GM19438 (cell line): ENCODE results near the gene ZNF217.
"Not testable (repeated sequence)": the region's sequence is repeated elsewhere in the genome, so short reads cannot be mapped to it uniquely, and the experiment has no call there.

Experiments used
- ATAC-seq: cut with Tn5 transposase; IDR thresholded peaks from one replicate; pipeline ENCODE4 v1.9.1; 2021; ENCODE audit warnings: low read depth; ENCODE audit not compliant: unreplicated experiment

ZNF217 gene

DNA sequence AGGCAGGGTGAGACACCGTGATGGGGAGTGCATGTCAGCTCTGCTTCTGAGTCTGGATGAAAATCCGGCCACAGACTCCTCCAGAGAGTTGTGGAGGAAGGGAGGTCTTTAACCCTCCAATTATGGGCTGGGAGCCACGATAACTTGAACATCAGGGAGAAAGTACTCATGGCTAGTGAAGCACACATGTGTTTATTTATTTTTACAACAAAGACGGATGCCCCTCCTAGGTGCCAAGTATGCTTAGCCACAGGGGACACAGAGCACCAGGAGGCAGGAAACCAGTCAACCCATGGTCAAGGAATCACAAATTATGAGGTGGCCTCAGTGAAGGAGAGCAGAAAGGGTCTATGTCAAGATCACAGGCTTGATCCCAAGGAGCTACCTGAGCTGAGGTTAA lies 54.1 kb downstream of the ZNF217 start:
- ATAC-seq, result no peak

DNA sequence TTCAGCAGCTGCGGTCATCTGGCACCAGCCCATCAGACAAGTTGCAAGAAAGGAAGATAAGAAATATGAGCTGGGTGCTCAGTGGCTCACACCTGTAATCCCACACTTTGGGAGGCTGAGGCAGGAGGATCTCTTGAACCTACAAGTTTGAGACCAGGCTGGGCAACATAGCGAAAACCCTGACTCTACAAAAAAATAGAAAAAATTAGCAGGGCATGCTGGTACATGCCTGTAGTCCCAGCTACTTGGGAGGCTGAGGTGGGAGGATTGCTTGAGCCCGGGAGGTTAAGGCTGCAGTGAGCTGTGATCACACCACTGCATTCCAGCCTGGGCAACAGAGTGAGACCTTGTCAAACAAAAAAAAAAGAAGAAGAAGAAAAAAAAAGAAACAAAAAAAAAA lies 57.3 kb downstream of the ZNF217 start:
- ATAC-seq, result not testable (repeated sequence)

DNA sequence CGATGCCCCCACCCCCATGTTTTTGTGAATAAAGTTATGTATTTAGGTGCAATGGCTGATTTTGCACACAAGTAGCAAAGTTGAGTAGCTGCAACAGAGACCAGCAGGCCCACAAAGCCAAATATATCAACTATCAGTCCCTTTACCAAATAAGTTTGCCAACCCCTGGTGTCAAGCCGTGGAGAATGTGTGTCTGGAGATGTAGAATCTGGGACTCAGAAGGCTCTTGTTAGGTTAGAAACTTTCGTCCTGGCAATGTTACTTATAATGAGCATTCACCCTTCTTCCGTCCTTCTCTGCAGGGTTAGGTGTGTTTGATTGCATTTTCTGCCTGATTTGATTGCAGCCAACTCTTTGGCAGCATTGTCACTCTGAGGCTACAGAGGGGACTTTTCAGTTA lies 57.8 kb downstream of the ZNF217 start:
- no peak for ATAC-seq

DNA sequence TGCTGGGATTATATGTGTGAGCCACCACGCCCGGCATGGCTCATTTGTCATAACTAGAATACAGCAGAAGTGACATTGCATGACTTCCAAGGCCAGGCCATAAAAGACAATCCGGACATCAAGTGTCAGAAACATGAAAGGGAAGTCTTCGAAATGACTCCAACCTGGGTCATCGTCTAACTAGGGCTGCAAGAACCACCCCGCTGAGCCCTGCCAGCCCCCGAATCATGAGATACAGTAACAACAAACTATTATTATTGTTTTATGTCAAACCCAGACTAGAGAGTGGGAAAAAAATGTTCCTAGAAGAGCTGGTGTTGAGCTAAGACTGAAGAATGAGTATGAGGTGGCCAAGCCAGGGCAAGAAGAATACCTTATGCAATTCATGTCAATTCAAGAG lies 59.6 kb downstream of the ZNF217 start:
- ATAC-seq, result no peak

DNA sequence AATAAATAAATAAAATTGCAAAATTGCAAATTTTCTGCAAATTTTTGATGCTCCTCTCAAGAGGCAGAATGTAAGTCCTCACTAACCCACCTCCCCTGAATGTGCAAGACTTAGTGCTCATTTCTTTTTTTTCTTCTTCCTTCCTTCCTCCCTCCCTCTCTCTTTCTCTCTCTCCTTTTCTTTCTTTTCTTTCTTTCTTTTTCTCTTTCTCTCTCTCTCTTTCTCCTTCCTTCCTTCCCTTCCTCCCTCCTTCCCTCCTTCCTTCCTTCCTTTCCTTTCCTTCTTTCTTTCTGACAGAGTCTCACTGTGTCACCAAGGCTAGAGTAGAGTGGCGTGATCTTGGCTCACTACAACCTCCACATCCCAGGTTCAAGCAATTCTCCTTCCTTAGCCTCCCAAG lies 60.1 kb downstream of the ZNF217 start:
- no peak for ATAC-seq

DNA sequence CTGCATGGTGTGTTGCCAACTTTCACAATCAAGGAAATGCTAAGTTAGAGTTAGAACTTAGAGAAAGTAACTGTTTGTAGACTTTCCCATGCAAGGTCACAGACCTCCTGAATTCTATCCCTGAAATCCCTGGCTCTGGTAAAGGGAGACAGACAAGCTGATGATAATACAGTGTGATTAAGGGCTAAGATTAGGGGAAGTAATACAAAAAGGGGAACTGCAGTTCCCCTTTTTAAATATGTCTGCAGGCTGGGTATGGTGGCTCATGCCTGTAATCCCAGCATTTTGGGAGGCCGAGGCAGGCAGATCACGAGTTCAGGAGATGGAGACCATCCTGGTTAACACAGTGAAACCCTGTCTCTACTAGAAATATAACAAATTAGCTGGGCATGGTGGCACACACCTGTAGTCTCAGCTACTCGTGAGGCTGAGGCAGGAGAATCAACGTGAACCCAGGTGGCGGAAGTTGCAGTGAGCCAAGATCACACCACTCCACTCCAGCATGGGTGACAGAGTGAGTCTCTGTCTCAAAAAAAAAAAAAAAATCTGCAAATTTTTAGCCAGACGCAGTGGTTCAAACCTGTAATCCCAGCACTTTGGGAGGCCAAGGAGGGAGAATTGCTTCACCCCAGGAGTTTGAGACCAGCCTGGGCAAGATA lies 60.9 kb downstream of the ZNF217 start:
- not testable (repeated sequence) for ATAC-seq

DNA sequence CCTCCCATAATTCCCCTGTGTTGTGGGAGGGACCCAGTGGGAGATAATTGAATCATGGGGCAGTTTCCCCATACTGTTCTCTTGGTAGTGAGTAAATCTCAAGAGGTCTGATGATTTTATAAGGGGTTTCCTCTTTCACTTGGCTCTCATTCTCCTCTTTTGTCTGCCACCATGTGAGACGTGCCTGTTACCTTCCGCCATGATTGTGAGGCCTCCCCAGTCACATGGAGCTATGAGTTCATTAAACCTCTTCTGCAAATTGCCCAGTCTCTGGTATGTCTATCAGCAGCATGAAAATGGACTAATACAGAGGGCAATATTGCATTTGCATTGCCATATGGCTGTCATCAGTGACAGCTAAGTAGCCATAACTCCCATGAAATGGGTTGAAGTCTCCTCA lies 63.2 kb downstream of the ZNF217 start:
- no peak for ATAC-seq

DNA sequence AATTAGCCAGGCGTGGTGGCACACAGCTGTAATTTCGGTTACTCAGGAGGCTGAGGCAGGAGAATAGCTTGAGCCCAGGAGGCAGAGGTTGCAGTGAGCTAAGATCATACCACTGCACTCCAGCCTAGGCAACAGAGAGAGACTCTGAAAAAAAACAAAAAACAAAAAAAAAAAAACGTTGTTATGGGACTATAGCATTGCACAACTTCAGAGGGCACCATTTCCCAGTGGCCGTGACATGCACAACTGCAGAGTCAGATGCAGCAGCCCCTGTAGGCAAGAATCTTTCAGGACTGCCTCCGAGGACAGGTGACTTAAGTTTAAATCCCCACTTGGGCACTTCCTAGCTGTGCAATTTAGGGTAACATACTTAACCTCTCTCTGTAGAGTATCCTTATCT lies 64.0 kb downstream of the ZNF217 start:
- ATAC-seq, result no peak

DNA sequence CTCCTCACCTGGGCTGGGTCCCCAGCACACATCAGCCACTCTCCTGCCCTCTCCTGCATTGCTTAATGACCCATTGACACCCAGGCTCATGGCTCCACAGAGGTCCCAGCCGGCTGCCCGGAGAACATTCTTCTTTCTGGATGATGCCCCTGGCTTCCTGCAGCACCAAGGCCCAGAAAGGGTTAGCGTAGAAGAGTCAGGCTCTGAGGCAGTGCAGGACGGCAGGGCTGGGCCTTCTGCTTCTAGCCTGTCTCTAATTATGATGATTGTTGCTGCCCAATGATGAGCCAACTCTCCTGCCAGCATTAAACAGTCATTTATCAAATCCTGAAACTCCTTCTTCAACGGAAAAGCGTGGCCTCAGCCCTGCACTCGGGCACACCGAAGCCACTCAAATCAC lies 66.4 kb downstream of the ZNF217 start:
- ATAC-seq, result no peak

DNA sequence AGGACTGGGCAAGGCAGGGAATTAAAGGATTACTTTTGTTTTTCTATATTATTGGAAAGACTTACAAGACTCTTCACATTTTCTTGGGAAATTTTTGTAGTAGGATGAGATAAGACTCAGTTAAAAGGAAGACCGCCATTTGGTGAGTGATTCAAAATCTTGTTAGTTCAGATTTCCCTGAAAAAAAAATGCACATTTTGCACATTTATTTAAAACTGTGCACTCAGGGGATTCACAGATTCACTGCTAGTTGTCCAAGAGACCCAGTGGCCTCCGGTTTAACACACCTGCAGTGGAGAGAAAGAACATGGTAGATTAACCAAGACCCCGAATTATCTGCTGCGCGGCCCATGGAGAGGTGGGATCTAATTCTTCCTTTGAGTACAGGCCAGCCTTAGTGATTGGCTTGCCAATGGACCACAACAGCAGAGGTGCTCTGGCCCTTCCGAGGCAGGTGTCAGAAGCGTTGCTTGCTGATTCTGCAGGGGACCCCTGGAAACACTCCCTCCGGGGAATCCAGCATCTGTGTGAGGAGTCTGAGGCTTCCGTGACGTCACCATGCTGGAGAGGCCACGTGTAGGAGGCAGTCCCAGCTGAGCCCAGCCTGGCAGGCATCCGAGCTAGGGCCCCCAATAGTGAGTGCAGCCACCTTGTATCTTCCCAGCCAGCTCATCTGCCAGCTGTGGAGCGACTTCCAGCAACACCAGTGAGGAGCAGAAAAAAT lies 68.9 kb downstream of the ZNF217 start:
- no peak for ATAC-seq

DNA sequence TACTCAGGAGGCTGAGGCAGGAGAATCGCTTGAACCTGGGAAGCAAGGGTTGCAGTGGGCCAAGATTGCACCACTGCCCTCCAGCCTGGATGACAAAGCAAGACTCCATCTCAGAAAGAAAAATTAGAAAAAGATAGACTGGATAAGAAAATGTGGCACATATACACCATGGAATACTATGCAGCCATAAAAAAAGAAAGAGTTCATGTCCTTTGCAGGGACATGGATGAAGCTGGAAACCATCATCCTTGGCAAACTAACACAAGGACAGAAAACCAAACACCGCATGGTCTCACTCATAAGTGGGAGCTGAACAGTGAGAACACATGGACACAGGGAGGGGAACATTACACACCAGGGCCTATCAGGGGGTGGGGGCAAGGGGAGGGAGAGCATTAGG lies 70.0 kb downstream of the ZNF217 start:
- ATAC-seq, result not testable (repeated sequence)

DNA sequence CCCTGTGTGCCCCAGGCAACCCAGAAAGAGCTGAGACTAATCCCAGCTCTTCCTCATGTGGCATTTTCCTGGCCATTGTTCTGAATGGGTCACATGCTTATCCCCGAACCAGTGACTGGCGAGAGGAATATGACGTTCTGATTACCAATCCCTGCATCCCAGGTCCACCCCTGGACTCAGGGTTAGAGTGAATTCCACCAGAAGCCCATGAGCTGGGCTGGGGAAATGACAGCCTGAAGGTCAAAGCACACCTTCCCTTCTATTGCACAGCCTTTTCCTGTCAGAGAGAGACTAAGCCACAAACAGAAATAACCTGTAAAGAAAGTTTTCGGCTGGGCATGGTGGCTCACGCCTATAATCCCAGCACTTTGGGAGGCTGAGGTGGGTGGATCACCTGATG lies 70.9 kb downstream of the ZNF217 start:
- ATAC-seq, result no peak

DNA sequence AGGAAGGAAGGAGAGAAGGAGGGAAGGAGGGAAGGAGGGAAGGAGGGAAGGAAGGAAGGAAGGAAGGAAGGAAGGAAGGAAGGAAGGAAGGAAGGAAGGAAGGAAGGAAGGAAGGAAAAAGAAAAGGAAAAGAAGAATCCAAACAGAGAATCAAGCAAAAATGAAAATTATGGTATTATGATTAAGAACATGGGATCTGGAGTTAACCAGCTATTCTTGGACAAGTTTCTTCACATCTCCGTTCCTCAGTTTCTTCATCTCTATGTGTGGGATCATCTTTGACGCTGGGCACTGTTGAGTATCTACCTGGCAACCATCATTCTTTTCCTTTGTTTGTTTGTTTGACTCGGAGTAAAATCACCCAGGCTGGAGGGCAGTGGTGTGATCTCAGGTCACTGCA lies 71.6 kb downstream of the ZNF217 start:
- no peak for ATAC-seq

DNA sequence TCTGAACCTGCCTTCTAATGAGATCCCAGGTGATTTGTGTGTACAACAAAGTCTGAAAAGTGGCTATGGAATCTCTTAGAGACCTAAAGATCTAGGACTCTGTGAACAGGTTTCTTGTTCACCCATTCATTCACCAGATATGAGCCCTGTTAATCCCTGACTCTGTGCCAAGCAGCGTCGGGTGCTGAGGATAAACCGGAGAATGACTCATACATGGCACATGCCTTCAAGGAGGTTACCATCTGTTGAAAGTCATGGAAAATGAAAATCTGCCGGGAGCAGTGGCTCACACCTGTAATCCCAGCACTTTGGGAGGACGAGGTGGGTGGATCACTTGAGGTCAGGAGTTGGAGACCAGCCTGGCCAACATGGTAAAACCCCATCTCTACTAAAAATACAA lies 72.2 kb downstream of the ZNF217 start:
- not testable (repeated sequence) for ATAC-seq

DNA sequence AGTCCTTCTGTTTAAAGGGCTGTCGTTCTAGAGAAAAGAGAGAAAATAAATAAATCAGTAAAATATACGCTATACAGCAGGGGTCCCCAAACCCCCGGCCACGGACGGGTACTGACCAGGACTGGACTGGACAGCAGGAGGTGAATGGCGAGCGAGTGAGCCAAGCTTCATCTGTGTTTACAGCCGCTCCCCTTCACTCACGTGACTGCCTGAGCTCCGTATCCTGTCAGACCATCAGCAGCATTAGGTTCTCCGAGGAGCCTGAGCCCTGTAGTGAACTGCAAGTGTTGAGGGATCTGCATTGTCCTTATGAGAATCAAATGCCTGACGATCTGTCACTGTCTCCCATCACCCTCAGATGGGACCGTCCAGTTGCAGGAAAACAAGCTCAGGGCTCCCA lies 76.5 kb downstream of the ZNF217 start:
- no peak for ATAC-seq
